NCI-H1092 treated with DMSO at 0.1 percent for 48 hours (cell line): ENCODE measurements around the gene ARHGAP6.

ENCODE experiments used
- DNase-seq: peaks from one replicate; lab custom pipeline; 2025; lab: John Stamatoyannopoulos, UW

Gene ARHGAP6

GRCh38 chrX:11109968-11110367, 555.8 kb downstream of the ARHGAP6 start:
- DNase-seq, result no peak

- no peak for DNase-seq
These were observed 557.3 kb downstream of the ARHGAP6 start for GRCh38 chrX:11108253-11108941.

- no peak for DNase-seq
These were observed 560.6 kb downstream of the ARHGAP6 start for GRCh38 chrX:11105080-11105479.

GRCh38 chrX:11103751-11104150, 562.0 kb downstream of the ARHGAP6 start:
- no peak for DNase-seq

- no peak for DNase-seq
These were observed 562.7 kb downstream of the ARHGAP6 start for GRCh38 chrX:11103006-11103405.

- DNase-seq, result peak; percentile 34
These were observed 565.3 kb downstream of the ARHGAP6 start for GRCh38 chrX:11100281-11101035.

- no peak for DNase-seq
These were observed 566.3 kb downstream of the ARHGAP6 start for GRCh38 chrX:11099465-11099864.

GRCh38 chrX:11097933-11098332, 567.8 kb downstream of the ARHGAP6 start:
- DNase-seq, result peak; percentile 2

GRCh38 chrX:11089802-11090201, 575.9 kb downstream of the ARHGAP6 start:
- DNase-seq, result no peak
